Mesothelial cell of epicardium (in vitro differentiated cells): ENCODE data around the gene NXPH1. TPM values are rescaled to one million over a fixed set of nuclear protein-coding genes. Genes with fewer than 3 reads are reported as not detected.

ENCODE experiments used
- DNase-seq, 2 experiments: peaks; one replicate each; pipeline ENCODE4 v3.0.0; 2021; ENCODE audit warnings: low spot score in 2 of 2; ENCODE audit not compliant: unreplicated experiment in 2 of 2
- H3K27ac Mint-ChIP-seq: 2 replicates; pipeline ENCODE4 v1.8.0; 2021; ENCODE audit warnings: mixed read lengths
- H3K27me3 Mint-ChIP-seq: 2 replicates; pipeline ENCODE4 v1.8.0; 2021; ENCODE audit warnings: low read depth, mixed read lengths
- H3K36me3 Mint-ChIP-seq: 2 replicates; pipeline ENCODE4 v1.8.0; 2021; ENCODE audit warnings: mixed read lengths
- H3K4me1 Mint-ChIP-seq: 2 replicates; pipeline ENCODE4 v1.8.0; 2021; ENCODE audit warnings: mixed read lengths
- H3K4me3 Mint-ChIP-seq: 2 replicates; pipeline ENCODE4 v1.8.0; 2021; ENCODE audit warnings: mild to moderate bottlenecking, moderate library complexity, mixed read lengths
- H3K9me3 Mint-ChIP-seq: 2 replicates; pipeline ENCODE4 v1.8.0; 2021; ENCODE audit warnings: mixed read lengths
- CTCF ChIP-seq: fragments of 200-600 bp; sonication (generic); IDR thresholded peaks from one replicate; pipeline ENCODE4 v1.5.0; 2021; ENCODE audit warnings: antibody characterized with exemption; ENCODE audit not compliant: unreplicated experiment
- total RNA-seq: library from RNA; stranded (reverse); gene quantifications from 3 replicates; pipeline ENCODE4 v1.2.1, GENCODE V29; 2021

Gene NXPH1
- total RNA-seq, 1 donor from 2014 or later: not detected

GRCh38 chr7:8528311-8528710 is 94.9 kb downstream of the NXPH1 start:
- no peaks in the 10 kb centered on the region for H3K36me3 Mint-ChIP-seq
- no peak for DNase-seq
- H3K4me1 Mint-ChIP-seq: no peaks in the 10 kb centered on the region
- peaks cover 17% of the 10 kb centered on the region for H3K9me3 Mint-ChIP-seq
- no peak overlapping the region for H3K27ac Mint-ChIP-seq
- H3K27me3 Mint-ChIP-seq: peaks cover 37% of the 10 kb centered on the region
- H3K4me3 Mint-ChIP-seq: no peak overlapping the region
- no peak for TF ChIP-seq CTCF

DNA sequence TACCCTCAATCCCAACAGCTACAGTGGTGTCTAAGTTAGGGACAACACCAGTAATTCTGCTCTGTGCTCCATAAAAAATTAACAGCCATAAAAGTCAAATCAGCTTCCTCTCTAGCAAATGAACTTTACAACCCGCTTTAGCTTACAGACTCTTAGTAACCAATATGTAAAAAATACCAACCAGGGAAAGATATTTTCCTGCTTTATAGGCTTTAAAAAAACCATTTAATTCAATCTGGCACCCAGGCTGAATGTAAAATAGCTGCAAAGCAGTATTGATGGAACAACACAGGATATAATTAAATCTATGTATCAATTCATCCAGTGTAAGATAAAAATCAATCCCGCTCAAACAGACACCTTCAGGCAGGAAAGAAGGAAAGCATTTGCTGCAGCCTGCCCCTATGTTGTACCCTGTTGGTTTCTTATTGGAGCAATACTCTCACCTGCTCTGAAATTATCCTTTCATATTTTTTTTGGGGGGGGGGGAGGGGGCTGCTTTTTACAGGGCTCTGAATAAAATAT is 98.6 kb downstream of the NXPH1 start:
- Mint-ChIP-seq H3K27me3 (peaks cover 57% of the 10 kb centered on the region), H3K4me1 (no peaks in the 10 kb centered on the region), H3K9me3 (no peaks in the 10 kb centered on the region), H3K27ac (no peak overlapping the region), H3K36me3 (no peaks in the 10 kb centered on the region), H3K4me3 (no peak overlapping the region)
- DNase-seq: no peak
- TF ChIP-seq CTCF: no peak

DNA sequence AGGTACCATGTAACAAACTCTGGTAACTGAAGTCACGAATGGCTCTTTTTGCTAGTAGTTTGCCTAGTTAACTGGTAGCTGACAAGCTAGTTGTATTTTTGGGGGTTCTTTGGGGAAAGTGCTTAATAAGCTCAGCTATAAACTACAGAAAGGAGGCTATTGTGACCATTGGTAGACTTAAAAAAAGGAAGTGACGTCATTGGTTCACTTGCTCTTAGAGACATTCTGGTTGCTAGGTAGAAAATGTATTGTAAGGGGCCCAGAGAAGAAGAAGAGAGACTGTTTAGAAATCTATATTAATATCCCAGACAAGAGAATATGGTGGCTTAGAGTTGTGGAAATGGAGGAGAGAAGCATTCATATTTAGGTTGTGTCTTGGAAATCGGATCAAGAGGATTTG is 103.0 kb downstream of the NXPH1 start:
- Mint-ChIP-seq H3K27me3 (peaks cover 51% of the 10 kb centered on the region), H3K27ac (no peak overlapping the region), H3K36me3 (no peaks in the 10 kb centered on the region), H3K4me3 (no peak overlapping the region), H3K9me3 (no peaks in the 10 kb centered on the region), H3K4me1 (no peaks in the 10 kb centered on the region)
- DNase-seq: no peak
- TF ChIP-seq CTCF: no peak

GRCh38 chr7:8549046-8549445 is 115.6 kb downstream of the NXPH1 start:
- Mint-ChIP-seq H3K27ac (no peak overlapping the region), H3K36me3 (no peaks in the 10 kb centered on the region), H3K27me3 (peaks cover 28% of the 10 kb centered on the region), H3K4me1 (no peaks in the 10 kb centered on the region), H3K9me3 (no peaks in the 10 kb centered on the region), H3K4me3 (no peak overlapping the region)
- no peak for TF ChIP-seq CTCF
- DNase-seq: no peak

DNA sequence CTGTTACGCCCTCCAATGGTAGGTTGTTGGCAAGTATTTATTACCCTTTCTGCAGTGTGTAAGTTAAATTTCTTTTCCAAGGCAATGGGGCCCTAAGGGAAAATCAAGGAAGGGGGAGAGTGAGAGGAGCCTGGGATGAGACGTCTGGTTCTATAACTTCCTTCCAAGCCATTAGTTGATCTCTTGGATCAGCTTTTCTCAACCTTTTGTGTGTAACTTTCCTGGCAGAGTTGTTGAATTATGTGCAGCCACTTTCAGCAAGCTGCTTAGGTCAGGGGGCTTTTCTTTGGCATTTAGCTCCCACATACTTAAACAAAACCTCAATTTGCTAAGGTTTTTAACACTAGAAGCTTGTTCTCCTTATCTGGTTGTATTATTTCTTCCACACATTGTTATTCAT is 127.1 kb downstream of the NXPH1 start:
- H3K9me3 Mint-ChIP-seq: no peaks in the 10 kb centered on the region
- H3K4me1 Mint-ChIP-seq: no peaks in the 10 kb centered on the region
- H3K27me3 Mint-ChIP-seq: peaks cover 46% of the 10 kb centered on the region
- no peaks in the 10 kb centered on the region for H3K36me3 Mint-ChIP-seq
- TF ChIP-seq CTCF: no peak
- H3K4me3 Mint-ChIP-seq: no peak overlapping the region
- no peak overlapping the region for H3K27ac Mint-ChIP-seq
- DNase-seq: no peak

GRCh38 chr7:8561449-8561848 is 128.0 kb downstream of the NXPH1 start:
- Mint-ChIP-seq H3K36me3 (no peaks in the 10 kb centered on the region), H3K27me3 (peaks cover 46% of the 10 kb centered on the region), H3K4me3 (no peak overlapping the region), H3K27ac (no peak overlapping the region), H3K4me1 (no peaks in the 10 kb centered on the region), H3K9me3 (no peaks in the 10 kb centered on the region)
- no peak for TF ChIP-seq CTCF
- no peak for DNase-seq
